Liver (tissue), 9 donors: ENCODE results near the gene ARMS2. TPM values are rescaled to one million over a fixed set of nuclear protein-coding genes. Genes with fewer than 3 reads are reported as not detected.

Source experiments
- DNase-seq: peaks from one replicate; pipeline ENCODE4 v3.0.0-alpha.2; 2017; ENCODE audit warnings: low spot score
- H3K27ac ChIP-seq, 2 donors: one replicate each; pipeline ENCODE4 v1.7.0; 2013; ENCODE audit warnings: inconsistent platforms in 2 of 2, low read length in 2 of 2, control low read depth in 1 of 2, low read depth in 1 of 2, mild to moderate bottlenecking in 1 of 2
- H3K27me3 ChIP-seq, 4 donors: one replicate each; pipeline versions ENCODE4 v1.6.1 to v1.7.0; 2013; ENCODE audit warnings: low read length in 3 of 4, inconsistent platforms in 1 of 4, mild to moderate bottlenecking in 1 of 4, moderate library complexity in 1 of 4; ENCODE audit not compliant: control insufficient read depth in 4 of 4, insufficient read depth in 4 of 4
- H3K36me3 ChIP-seq, 4 donors: one replicate each; pipeline versions ENCODE4 v1.6.1 to v1.7.0; 2013; ENCODE audit warnings: low read length in 3 of 4, mild to moderate bottlenecking in 3 of 4, low read depth in 1 of 4, moderate library complexity in 1 of 4; ENCODE audit not compliant: control insufficient read depth in 4 of 4, insufficient read depth in 3 of 4
- H3K4me1 ChIP-seq, 4 donors: one replicate each; pipeline versions ENCODE4 v1.6.1 to v1.7.0; 2013; ENCODE audit warnings: low read length in 3 of 4, mild to moderate bottlenecking in 3 of 4, moderate library complexity in 1 of 4; ENCODE audit not compliant: control insufficient read depth in 4 of 4, insufficient read depth in 4 of 4
- H3K4me3 ChIP-seq, 3 donors: one replicate each; pipeline versions ENCODE4 v1.6.1 to v1.7.0; 2013; ENCODE audit warnings: low read length in 3 of 3, control low read depth in 1 of 3, low read depth in 1 of 3, mild to moderate bottlenecking in 1 of 3
- H3K9ac ChIP-seq, 2 donors: one replicate each; pipeline ENCODE4 v1.7.0; 2013; ENCODE audit warnings: low read length in 2 of 2, mild to moderate bottlenecking in 2 of 2, moderate library complexity in 2 of 2, control low read depth in 1 of 2, low read depth in 1 of 2
- H3K9me3 ChIP-seq, 4 donors: one replicate each; pipeline versions ENCODE4 v1.6.1 to v1.7.0; 2013; ENCODE audit warnings: low read length in 3 of 4; ENCODE audit not compliant: control insufficient read depth in 4 of 4
- ATF3 ChIP-seq: IDR thresholded peaks from 2 replicates; pipeline ENCODE4 v1.6.1; 2016; ENCODE audit warnings: antibody characterized with exemption
- EGR1 ChIP-seq, 2 donors: IDR thresholded peaks; 2 replicates each; pipeline ENCODE4 v1.6.1; 2016 to 2018; ENCODE audit warnings: antibody characterized with exemption in 2 of 2, low read depth in 2 of 2
- FOXA1 ChIP-seq: IDR thresholded peaks from 2 replicates; pipeline ENCODE4 v1.6.1; 2016; ENCODE audit warnings: antibody characterized with exemption
- FOXA2 ChIP-seq: IDR thresholded peaks from 2 replicates; pipeline ENCODE4 v1.6.1; 2016; ENCODE audit warnings: antibody characterized with exemption
- HNF4A ChIP-seq, 2 donors: conservative IDR thresholded peaks; 2 replicates each; pipeline ENCODE4 v1.6.1; 2016; ENCODE audit warnings: antibody characterized with exemption in 2 of 2, mild to moderate bottlenecking in 2 of 2
- HNF4G ChIP-seq: IDR thresholded peaks from 2 replicates; pipeline ENCODE4 v1.6.1; 2016; ENCODE audit warnings: antibody characterized with exemption
- MAX ChIP-seq: IDR thresholded peaks from 2 replicates; pipeline ENCODE4 v1.6.1; 2016; ENCODE audit warnings: antibody characterized with exemption
- RAD21 ChIP-seq, 2 donors: IDR thresholded peaks; 2 replicates each; pipeline ENCODE4 v1.6.1; 2016; ENCODE audit warnings: antibody characterized with exemption in 2 of 2, mild to moderate bottlenecking in 2 of 2
- REST ChIP-seq: IDR thresholded peaks from 2 replicates; pipeline ENCODE4 v1.6.1; 2016; ENCODE audit warnings: antibody characterized with exemption, mild to moderate bottlenecking
- RXRA ChIP-seq, 2 donors: IDR thresholded peaks; 2 replicates each; pipeline ENCODE4 v1.6.1; 2017 to 2018; ENCODE audit warnings: antibody characterized with exemption in 2 of 2, mild to moderate bottlenecking in 1 of 2
- SP1 ChIP-seq: IDR thresholded peaks from 2 replicates; pipeline ENCODE4 v1.6.1; 2018; ENCODE audit warnings: antibody characterized with exemption, mild to moderate bottlenecking
- TAF1 ChIP-seq: conservative IDR thresholded peaks from 2 replicates; pipeline ENCODE4 v1.6.1; 2016; ENCODE audit warnings: antibody characterized with exemption, mild to moderate bottlenecking
- YY1 ChIP-seq: IDR thresholded peaks from 2 replicates; pipeline ENCODE4 v1.6.1; 2016; ENCODE audit warnings: antibody characterized with exemption, mild to moderate bottlenecking
- ZBTB33 ChIP-seq: IDR thresholded peaks from 2 replicates; pipeline ENCODE4 v1.6.1; 2016; ENCODE audit warnings: antibody characterized with exemption
- WGBS: extraction: QIAGEN DNeasy Blood & Tissue Kit; methylation state at CpG from one replicate; pipeline ENCODE4 v1.1.7; 2013; 5-methylcytosine and 5-hydroxymethylcytosine counted together
- polyA plus RNA-seq, 2 donors: library from polyadenylated mRNA; stranded (reverse) in 1 of 2; unstranded in 1 of 2; fragments of 200-250 nt in 1 of 2; fragments of >200 nt in 1 of 2; fragmentation: Nextera tagmentation in 1 of 2; extraction: Ambion mirVana in 1 of 2; gene quantifications; one replicate each; pipeline versions ENCODE4 v1.2.1 to v1.2.3, GENCODE V29; 2013 to 2015
- total RNA-seq, 2 donors: library from RNA; depleted of rRNA; stranded (reverse); fragments of >200 nt; gene quantifications; one replicate each; pipeline ENCODE4 v1.2.3, GENCODE V29; 2014
- donor health status: healthy.
- donor health status: healthy.
- donor health status: healthy.
- donor health status: healthy.
- donor health status: healthy.

Gene ARMS2
- total and polyA plus RNA-seq, 4 donors, result 0.17 TPM; not detected in 3

- TF ChIP-seq HNF4G (no peak), HNF4A (conservative IDR thresholded peaks at IDR 0.05) (no peak), MAX (no peak), RXRA (IDR thresholded peaks at IDR 0.05) (no peak), ATF3 (no peak), ZBTB33 (no peak), TAF1 (no peak), FOXA1 (no peak), EGR1 (IDR thresholded peaks at IDR 0.05; ENCODE audit: low read depth in 2 of 2) (no peak), RAD21 (IDR thresholded peaks at IDR 0.05) (no peak), SP1 (no peak), YY1 (no peak)
- Histone ChIP-seq H3K4me3 (no peak overlapping the region), H3K9me3 (no peaks in the 10 kb centered on the region), H3K27ac (no peak overlapping the region), H3K9ac (no peak overlapping the region), H3K36me3 (no peaks in the 10 kb centered on the region), H3K27me3 (no peaks in the 10 kb centered on the region), H3K4me1 (peaks cover 0 to 3% (median 2%) of the 10 kb centered on the region in 4 donors)
- no peak for DNase-seq
- WGBS, result 90% methylated on average over 11 of the region's 11 CpGs
Observed at GRCh38 chr10:122455376-122456079, 1.1 kb downstream of the ARMS2 start.

- WGBS, result 84% methylated on average over 5 of the region's 5 CpGs
- H3K36me3 ChIP-seq, result no peaks in the 10 kb centered on the region
Observed at GRCh38 chr10:122457934-122458333, 3.5 kb downstream of the ARMS2 start.

More at GRCh38 chr10:122457934-122458333, 3.5 kb downstream of the ARMS2 start:
- no peak overlapping the region for H3K9ac ChIP-seq
- TF ChIP-seq FOXA2 (no peak), ATF3 (no peak), SP1 (no peak), HNF4G (no peak), RXRA (IDR thresholded peaks at IDR 0.05) (no peak), REST (no peak)
- H3K4me3 ChIP-seq, result no peak overlapping the region
- H3K27ac ChIP-seq, result no peak overlapping the region
- no peaks in the 10 kb centered on the region for H3K9me3 ChIP-seq
- DNase-seq, result no peak
- H3K27me3 ChIP-seq, result no peaks in the 10 kb centered on the region
- H3K4me1 ChIP-seq, result peaks cover 0 to 16% (median 6%) of the 10 kb centered on the region in 4 donors
